Inflammatory macrophage treated with lipopolysaccharide for 1 hour (primary cell): ENCODE results near the gene GJA4.
"Not testable (repeated sequence)": the region's sequence is repeated elsewhere in the genome, so short reads cannot be mapped to it uniquely, and the experiment has no call there.

Source experiments
- DNase-seq, 2 donors: peaks; one replicate each; pipeline ENCODE4 v3.0.0-alpha.2; 2020 to 2022

Gene GJA4

DNA sequence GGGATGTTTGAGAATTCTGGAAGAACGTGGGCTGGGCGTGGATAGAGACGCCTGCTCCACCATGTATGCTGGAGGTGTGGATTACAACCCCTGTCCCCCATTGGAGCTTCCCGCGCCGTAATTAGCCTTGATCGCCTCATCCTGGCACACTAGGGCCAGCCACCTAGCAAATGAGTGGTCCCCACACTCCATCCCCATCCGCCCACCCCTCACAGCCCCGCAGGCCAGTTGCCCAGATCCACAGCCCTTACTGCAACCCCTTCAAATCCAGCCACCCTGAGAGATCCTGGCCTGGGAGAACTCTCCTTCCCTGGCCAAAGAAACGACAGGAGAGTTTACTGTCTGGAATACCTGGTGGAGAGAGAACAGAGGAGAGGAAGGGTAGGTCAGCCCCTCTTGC, 375 bp upstream of the GJA4 start:
- no peak for DNase-seq

- DNase-seq: no peak
Measured at GRCh38 chr1:34794001-34794789, 1.4 kb downstream of the GJA4 start.

- no peak for DNase-seq
Measured at GRCh38 chr1:34794790-34795180, 2.0 kb downstream of the GJA4 start.

DNA sequence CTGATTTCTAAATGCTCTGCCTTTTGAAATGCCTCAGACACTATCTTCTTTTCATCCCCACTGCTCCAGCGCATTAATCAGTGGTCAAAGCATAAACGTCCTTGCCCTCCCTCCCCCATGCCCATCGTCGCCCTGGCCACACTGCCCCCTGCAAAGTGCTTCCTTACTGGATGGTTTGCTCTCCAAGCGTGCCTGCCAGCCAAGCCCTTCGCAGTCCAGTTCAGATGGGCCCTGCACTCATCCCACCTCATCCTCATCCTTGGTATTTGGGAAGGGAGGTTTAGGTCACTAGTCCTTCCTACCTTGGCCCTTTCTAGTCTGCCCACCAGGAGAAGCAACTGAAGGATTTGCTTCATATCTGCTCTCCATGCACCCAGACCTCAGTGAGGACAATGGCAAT, 3.1 kb downstream of the GJA4 start:
- DNase-seq: no peak

GRCh38 chr1:34796990-34797389, 4.2 kb downstream of the GJA4 start:
- DNase-seq: no peak

DNA sequence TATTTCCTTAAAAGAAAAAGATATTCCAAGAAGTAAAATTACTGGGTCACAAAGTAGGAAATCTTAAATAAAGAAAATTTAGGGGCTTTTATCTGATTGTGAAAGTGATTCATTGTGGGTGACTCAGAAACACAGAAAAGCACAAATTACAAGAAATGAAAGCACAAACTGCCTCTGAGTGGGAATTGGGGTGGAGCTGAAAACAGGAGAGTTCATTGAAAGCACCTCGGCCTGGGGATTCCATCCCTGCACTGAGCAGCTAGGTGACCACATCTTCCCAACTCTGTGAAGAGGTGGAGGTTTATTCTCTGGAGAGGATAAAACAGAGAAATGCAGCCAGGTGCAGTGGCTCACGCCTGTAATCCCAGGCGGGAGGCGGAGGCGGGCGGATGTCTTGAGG, 7.4 kb downstream of the GJA4 start:
- DNase-seq: peak in 1 of 2 donors; percentile 15

- DNase-seq: no peak
Measured at GRCh38 chr1:34803770-34804169, 11.0 kb downstream of the GJA4 start.

- no peak for DNase-seq
Measured at GRCh38 chr1:34806396-34806795, 13.6 kb downstream of the GJA4 start.

DNA sequence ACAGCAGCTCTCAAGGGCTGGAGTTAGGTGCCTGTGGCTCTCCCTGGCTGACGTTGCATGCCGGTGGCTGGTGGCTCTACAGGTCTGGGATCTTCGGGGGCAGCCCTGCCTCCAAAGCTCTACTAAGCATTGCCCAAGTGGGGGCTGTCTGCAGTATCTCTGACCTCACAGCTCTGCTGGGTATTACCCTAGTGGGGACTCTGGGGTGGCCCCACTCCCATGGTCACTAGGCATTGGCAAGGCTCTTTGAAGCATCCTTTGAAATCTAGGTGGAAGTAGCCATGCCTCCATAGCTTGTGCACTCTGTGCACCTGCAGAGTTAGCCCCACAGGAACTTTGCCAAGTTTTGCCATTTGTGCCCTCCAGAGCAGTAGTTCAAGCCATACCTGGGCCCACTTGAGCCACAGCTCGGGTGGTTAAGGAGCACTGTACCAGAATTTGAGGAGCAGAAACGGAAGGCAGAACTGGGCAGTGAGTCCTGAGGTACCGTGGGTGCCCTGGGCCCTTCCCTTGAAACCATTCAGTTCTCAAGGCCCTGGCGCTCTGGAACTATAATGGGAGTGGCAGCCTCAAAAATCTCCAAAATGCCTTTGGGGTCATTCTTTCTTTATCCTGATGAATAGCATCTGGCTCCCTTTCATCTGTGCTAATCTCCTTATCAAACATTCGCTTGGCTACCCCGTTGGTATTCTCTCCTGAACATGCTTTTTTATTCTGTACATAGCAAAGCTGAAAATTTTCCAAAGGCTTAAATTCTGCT, 15.4 kb downstream of the GJA4 start:
- DNase-seq: no peak

- DNase-seq: not testable (repeated sequence)
Measured at GRCh38 chr1:34810781-34811180, 18.0 kb downstream of the GJA4 start.

DNA sequence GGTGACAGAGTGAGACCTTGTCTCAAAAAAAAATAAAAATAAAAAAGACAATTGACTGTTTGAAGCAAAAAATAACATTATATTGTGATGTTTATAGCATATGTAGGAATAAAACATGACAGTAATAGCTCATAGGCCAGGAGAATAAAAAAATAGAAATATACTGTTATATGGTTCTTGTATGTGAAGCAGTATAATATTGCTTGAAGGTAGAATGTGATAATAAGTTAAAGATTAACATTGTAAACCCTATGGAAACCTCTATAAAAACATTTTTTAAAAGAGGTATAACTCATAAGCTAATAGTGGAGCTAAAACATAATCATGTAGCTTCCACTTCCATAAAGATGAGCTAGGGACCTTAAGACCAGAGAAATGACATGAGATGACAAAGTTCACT, 23.5 kb downstream of the GJA4 start:
- no peak for DNase-seq

DNA sequence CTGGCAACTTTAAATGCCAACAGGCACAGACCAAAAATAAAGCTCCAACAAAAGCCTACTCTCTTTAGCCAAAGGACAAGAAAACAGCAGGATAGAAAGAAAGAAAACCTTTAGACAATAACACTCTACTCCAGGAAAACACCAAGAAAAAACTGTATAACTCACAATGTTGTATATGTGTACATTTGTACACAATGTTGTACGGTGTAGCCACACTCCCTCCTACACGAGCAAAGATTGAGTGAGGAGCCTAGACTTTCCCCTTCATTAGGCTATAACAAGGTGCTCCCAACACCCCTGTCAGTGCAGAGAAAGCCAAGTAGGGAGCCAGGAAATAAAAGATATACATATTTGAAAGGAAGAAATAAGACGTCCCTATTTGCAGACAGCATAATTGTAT, 24.0 kb downstream of the GJA4 start:
- no peak for DNase-seq

- not testable (repeated sequence) for DNase-seq
Measured at GRCh38 chr1:34818862-34819261, 26.1 kb downstream of the GJA4 start.

- DNase-seq: no peak
Measured at GRCh38 chr1:34822202-34822601, 29.4 kb downstream of the GJA4 start.

- no peak for DNase-seq
Measured at GRCh38 chr1:34824817-34825454, 32.1 kb downstream of the GJA4 start.

DNA sequence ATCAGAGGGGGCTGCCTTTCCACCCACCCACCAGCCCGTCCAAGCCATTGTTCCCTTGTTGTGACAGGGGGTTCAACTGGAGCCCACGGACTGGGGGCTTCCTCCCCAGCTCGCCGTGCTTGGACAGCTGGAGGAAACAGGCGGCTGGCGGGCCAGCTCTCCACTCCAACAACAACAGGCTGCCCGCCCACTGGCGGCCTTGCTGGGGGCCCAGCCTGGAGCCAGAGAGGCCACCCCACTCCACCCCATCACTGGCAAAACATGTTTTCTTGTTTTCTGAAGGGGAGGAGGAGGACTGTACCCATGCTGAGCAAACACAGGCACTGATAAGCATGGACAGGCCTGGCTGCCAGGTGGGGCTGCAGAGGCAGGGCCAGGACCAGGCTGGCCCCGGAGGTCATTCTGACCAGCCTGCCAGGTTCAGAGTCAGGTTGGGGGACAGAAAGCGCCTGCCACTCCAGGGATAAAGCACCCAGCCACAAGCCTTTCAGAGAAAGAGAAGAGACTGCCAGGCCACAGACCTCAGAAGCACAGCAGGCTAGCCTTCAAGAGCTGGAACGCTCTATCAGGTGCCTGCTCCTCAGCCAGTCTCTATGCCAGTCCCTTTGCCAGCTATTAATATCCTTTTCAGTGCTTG, 32.8 kb downstream of the GJA4 start:
- no peak for DNase-seq

- no peak for DNase-seq
Measured at GRCh38 chr1:34827341-34827941, 34.6 kb downstream of the GJA4 start.

GRCh38 chr1:34828611-34829010, 35.8 kb downstream of the GJA4 start:
- no peak for DNase-seq

- no peak for DNase-seq
Measured at GRCh38 chr1:34829250-34829649, 36.5 kb downstream of the GJA4 start.

DNA sequence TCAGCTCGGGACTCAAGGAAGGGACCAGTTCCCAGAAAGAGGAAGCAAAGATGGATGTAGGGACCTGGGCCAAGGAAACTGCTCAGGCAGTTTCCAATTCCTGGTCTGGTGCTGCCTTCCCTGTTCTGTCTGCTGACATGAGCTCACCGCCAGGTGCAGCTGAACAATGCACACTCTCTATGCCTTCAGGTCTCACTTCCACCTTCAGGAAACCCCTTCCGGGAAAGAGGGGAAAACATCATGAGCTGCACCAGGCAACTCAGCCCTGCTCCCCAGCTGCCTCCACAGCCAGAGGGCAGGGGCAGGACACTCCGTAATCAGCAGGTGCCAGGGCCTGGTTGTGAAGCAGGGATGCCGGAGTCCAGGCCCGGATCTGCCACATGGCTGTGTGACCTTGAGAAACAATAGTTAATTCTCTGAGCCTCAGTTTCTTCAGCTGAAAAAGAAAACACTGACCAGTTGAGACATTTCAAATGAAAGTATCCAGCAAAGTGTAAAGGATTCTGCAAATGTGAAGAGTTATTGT, 39.0 kb downstream of the GJA4 start:
- no peak for DNase-seq

- no peak for DNase-seq
Measured at GRCh38 chr1:34833711-34834110, 40.9 kb downstream of the GJA4 start.

- no peak for DNase-seq
Measured at GRCh38 chr1:34839526-34840305, 46.9 kb downstream of the GJA4 start.
